Activated T-helper 1 cell treated with anti-CD3 and anti-CD28 coated beads, Interleukin-2, amount 50 U/mL, for 16 hours (primary cell): ENCODE measurements around the gene KIRREL3.

Experiments
- DNase-seq, 2 donors: peaks; one replicate each; pipeline ENCODE4 v3.0.0-alpha.2; 2020; ENCODE audit warnings: low read depth in 1 of 2, low spot score in 1 of 2

The KIRREL3 gene

DNA sequence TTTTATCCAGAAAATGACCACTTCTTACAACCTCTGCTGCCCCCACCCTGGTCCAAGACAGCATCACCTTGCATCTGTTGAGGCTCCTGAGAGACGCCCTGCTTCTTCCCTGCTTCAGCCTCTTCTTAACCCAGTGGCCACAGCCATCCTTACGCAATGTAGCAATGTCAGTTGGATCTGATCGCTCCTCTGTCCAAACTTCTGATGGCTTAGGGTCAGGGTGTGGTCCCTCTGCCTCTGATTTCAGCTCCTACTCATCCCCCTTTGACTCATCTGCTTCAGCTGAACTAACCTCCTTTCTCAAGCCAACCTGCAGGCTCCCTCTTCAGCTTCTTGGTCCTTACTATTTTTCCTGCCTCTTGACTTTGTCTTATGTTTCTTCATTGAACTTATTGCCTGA lies 280.8 kb downstream of the KIRREL3 start:
- no peak for DNase-seq

DNA sequence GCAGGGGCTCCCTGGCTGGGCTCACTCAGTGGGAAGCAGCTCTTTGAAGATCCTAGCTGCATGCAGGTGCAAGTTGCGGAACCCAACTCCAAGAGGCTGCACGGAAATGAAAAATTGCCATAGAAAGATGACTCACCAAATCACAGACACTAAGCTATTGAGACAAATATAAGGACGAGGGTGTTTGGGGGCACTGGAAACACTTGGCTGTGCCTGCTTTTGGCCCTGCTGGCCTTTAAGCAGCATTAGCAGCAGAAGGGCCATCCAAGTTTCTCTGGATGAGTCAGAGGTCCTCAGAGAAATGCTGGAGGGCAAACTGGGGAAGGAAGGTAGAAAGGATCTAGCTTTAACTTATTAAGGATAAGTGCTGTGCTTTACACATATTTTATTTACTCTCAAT lies 282.3 kb downstream of the KIRREL3 start:
- no peak for DNase-seq

DNA sequence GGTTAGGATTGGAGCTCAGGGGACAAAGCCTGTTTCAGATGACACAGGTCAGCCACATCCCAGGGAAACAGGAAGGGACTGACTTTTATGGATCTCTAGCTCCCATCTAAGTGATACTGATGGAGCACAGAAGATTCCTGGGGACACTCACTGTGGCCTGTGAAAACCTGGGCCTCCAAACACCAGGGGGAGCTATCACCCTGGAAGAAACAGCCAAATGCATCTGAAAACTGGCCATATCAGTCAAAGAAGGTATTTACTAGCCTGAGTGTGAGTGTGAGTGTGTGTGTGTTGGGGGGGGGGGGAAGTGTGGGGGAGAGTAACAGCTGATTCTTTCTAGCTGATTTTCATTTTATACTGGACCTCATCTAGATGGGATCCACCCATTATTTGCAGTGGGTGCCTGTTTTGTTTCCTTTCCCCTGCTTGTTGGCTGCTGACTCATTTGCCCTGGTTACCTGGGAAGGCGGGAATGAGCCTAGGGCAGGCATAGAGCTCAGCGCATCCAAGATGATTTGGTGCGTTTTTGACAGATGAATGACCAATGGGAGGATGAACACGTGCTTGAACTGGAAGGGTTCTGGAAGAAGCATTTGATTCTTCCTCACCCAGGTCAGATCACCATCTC lies 284.0 kb downstream of the KIRREL3 start:
- no peak for DNase-seq

DNA sequence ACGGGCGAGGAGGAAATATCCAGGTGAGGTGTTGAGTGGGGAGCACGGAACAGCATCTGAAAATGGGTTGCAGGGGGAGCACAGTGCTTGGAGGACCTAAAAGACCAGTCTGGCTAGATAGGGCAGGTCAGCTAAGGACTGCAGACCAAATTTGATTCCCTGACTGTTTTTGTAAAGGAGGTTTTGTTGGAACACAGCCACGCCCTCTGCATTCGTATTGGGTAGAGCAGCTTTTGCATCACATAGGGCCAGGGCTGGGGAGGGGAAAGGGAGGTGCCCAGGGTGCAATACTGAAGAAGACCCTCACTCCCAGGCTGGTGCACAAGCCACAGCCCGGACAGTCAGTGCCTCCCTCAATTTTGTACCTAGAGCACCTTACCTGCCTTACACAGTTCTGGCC lies 286.8 kb downstream of the KIRREL3 start:
- DNase-seq = no peak

DNA sequence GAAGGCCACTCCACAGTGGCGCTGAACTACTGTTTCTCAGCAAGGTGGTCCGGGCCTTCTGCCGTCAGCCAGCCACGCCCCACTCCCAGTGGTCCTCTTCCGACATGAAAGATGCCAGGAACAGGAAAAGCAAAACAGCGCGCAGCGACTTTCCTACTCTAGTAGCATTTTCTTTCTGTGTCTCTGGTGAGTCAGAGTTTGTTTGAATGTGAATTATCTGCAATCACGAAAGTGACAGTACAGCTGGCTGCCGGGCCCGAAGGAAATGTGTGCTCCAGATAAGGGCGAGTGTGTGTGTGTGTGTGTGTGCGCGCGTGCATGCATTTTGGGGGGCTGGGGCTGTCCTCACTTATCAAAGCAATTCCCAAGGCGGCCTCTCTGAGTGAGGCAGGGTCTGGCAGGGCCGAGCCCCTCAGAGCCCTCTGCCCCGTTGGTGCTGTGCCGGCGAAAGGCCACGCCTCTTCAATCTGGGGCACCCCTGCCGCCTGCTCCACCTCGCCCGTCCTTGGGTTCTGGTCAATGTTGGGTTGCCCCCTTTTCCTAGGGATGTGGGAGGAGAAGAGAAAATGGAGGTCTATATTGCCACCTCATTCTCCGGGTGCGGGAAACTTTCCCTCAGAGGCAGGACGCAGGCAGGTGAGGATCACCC lies 288.5 kb downstream of the KIRREL3 start:
- DNase-seq = no peak

DNA sequence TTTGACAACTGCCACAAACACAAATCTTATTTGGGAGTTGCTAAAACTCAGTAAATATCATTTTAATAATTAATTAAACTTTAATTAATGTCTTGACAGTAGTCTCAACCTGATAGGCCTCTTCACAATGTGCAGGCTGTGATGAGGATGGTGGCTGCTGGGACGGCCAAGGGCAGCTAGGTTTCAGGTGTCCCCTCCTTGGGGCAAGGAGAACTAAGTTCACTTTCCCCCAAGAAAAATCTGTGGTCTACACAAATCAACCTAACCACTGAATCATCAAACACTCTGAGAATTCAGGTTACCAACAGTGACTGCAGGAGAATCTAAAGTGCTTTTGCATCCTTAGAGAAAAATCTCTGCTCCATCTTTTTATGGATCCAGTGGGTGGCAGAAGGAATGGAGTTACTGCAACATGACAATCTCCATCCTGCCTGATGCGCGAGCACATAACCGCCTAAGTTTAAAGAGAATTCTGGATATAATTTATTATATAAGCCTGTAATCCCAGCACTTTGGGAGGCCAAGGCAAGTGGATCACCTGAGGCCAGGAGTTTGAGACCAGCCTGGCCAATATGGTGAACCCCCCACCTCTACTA lies 289.7 kb downstream of the KIRREL3 start:
- DNase-seq = no peak

DNA sequence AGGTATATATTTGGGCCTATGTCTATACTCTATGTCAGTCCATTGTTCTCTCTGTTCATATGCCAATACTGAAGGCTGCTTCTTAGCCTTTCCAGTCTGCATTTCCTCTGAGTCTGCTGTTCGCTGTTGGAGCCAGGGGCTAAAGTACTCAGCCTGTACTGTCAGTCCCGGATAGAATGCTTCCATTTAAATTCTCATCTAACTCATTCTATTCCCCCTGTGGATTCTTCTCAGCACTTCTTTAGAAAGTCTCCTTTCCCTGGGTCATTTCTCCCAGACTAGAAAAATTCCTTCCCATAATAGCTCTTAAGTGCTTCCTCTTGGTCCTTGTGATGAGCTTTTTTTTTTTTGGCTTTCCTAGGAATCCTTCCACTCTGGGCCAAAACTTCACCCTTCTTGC lies 293.1 kb downstream of the KIRREL3 start:
- no peak for DNase-seq

DNA sequence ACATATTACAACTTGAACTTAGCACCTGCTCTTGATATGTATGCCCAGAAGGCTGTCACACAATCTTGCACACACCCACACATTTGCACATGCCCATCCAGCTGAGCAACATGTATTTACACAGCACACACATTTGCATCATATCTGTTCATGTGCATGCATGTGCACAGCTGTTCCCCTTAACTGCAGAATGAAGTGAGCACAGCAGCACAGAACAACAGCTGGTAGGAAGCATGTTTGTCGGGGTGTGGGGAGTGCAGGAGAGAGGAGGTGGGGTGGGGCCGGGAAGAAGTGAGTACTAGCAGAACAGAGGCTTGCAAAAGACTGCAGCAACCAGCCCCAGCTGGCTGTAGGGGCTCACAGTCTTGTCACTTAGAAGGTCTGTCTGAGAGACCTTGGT lies 296.5 kb downstream of the KIRREL3 start:
- DNase-seq = no peak

DNA sequence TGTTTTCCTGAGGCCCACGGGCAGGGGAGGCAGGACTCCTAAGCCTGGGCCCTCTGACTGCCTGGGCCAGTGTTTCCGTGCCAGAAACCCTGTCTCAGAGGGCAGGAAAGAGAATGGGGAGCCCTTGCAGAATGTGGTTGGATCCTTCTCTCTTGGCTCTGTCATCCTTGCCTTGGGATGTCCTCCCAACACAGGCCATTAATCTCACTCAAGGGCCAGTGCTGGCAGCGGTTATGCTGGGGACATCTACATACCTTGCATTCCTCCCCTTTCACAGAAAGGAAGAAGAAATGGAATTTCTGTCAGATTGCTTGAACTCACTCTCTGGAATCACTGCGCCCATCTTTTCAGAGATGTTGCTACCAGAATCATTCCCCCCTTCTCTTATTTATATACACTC lies 296.9 kb downstream of the KIRREL3 start:
- no peak for DNase-seq

DNA sequence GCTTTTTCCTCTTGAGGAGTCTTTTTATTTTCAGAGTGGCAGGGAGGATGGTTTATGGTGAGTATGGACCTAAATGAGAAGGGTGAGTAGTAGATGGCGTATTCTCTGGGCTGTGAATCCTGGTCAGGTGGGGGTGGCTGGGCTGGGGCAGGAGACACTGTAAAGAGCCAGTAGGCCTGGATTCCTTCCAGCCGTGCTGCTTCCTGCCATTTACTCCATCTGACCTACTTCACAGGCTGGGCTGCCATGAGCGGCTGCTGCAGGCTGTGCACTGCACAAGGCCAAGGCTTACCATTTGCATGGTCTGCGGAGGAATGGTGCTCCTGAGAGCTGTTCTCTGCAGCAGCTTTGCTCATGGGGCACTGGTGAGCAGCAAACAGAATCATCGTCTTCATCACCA lies 297.6 kb downstream of the KIRREL3 start:
- no peak for DNase-seq

DNA sequence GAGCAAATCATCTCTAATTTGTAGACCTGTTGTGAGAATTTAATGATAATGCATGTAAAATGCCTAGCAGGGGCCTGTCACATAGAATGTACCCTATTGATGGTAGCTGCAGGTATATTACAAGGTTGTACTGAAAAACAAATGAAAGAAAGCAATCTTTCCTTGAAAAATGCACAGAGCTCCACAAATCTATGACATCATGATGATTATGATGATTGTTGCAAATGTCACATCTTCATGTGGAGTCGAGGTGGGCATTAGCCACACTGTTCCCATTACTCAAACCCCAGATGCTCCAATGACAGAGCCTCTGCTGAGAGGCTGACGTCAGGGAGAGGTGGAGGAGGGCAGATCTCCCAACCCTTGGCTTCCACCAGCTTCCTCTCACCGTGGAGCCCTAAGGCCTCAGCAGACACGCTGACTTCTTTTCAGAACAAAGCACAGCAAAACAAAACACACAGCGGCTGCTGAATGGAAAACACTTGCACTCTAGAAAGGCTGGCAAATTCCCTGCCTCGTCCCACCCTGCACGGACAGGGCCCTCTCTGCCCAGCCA lies 298.3 kb downstream of the KIRREL3 start:
- no peak for DNase-seq

DNA sequence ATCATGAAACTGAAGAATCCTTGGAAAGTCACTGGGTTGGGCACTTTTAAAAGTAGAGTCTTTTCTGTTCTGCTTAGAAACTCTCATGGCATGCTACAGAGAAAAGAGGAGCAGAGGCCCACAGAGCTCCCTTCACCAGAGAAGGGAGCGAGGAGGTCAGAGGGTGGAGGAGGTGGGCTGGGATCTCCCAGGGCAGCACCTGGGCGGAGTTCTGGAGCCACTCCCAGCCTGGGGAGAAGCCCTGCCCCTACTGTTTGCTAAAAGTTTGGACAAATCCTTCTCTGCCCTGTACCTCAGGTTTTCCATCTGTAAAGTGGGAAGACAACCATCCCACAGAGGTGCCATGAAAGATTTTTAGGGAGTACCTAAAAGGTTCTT lies 299.1 kb downstream of the KIRREL3 start:
- DNase-seq = no peak

DNA sequence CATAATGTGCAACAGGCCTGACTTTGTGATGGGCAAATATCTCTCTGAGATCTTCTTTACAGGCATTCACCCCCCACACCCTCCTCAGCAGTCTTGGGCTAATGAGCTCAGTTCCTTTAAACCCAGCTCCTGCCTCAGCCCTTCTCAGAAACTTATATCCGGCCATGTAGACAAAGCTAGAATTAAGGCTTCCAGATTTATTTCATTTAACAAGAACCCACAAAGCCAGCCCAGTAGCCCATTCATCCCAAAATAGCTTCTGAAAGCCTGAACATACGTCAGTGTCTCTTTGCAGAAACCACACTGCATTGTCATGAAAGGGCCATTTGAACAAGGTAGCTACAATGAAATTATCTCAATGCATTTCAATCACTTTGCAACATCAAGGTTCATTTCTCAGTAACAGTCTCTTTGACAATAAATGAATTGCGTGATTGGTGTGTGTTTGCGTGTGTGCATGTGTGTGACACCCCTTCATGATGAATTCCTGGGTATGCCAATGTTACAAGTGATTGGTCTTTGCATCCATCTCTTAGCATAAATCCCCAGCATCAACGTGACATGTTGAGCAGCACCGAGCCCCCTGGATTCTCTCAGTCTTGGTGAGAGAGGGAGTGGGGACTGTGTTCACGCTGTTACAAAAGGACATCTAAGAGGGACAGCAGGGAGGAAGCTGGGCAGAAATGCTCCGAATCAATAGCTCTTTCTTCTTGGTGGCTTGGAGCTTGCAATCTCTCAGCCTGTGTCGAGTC lies 299.6 kb downstream of the KIRREL3 start:
- DNase-seq = no peak

DNA sequence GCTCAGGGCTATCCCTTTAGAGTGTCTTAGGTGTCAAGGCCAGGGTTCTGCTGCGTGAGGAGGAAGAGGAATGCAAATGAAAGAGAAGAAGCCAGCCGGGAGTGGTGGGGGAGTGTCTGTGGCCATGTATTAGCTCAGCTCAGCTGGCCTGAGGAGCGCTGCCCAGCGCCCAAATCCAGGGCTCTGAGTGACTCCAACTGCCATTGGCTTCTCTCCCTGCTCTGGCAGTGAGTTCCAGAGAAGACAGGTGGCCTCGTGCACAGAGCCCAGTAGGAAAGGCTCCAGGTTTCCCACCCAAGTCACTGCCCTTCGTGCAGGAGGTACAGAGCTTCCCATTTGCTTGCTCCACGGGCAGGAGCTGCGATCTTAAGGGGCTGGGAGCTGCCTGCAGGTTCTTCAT lies 302.0 kb downstream of the KIRREL3 start:
- DNase-seq = no peak

DNA sequence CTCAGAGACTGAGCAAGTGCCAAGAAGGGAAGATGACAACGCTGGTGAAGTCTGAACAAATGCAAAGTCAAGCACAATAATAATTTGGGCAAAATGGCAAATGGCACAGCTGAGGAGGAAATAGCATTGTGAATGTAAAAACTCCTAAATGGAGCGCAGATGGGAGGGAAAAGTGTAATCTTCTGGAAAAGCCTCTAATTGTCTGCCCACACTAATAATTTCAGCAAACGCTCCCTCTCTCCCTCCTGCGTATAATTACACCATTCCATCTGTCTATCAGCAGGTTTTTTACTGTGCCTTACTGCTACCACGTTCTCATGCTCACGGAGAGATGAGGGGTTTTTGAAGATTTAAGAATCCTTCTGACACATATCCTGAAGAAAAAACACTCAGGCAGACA lies 302.6 kb downstream of the KIRREL3 start:
- DNase-seq = no peak

DNA sequence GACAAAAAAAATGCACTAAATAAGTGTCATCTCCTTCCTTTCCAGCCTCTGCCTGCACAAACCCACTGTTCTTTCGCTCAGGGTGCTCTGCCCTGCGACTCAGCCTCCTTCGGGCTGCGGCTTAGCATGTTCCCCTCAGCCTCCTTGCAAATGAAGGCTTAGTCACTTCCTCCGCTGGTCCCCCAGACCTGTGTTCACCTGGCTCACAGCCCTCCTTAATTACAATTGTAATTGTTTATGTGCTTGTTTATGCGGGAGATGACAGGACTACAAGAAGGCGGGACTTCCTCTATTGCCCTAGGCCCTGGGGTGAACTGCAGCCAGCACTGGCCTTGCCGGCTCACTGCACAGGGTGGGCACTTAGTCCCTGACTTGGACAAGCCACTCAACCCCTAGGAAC lies 303.6 kb downstream of the KIRREL3 start:
- no peak for DNase-seq

DNA sequence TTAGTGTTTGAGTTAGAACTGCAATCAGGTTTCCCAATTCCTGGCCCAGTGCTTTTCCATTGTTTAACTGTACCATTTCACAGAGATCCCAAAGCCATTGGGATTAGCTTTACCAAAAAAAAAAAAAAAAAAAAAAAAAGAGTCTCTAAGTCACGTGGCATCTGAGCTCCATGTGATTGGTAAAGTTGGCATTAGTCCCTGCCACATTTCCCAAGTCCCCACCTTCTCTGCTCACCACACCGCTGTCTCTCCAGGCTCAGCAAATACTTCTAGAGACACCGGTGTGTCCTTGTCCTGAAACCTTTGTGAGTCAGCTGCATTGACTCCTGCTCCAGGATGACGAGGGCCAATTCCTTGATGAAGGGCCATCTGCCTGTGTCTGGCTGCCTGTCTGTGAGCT lies 305.3 kb downstream of the KIRREL3 start:
- DNase-seq = no peak

DNA sequence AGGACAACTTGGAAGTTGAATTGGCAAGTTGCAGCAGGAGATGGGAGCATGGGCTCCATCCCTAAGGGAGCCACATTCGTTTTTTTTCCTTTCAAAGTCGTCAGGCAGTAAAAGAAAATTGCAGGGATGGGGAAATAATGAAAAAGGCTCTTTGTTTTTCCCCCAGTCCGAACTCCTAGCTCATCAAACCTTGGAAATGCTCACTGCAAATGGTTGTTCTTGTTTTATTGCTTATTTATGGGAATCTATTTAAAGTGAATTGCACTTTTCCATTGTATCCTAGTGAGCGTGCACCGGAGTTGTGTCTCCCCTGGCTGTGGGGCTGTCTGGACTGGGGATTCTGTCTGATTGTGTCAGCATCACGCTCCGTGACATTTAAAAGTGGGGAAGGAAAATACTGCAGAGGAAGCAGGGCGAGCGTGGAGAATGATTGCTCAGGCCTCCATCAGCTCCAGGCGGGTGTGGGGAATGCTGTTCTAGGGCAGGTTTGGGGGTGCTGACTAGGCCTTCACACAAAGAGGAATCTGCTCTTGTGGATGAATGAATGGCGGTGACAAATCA lies 306.4 kb downstream of the KIRREL3 start:
- no peak for DNase-seq

DNA sequence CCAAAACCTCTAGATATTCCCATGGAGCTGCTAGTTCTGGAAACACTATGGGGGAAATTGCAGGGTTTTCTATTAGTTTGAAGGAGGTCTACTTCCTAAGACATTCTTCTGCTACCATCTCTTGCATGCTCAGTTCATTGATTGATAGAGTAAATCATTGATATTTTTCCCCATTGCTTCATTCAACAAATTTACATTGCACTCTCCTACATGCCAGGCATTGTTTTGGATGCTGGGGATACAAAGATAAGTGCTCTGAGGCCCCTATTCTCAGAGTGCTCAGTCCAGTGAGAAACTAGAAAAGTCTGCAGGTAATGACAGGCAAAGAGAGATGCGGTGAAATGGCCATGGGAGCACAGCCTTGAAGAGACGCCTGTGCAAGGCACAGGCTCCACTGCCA lies 313.1 kb downstream of the KIRREL3 start:
- no peak for DNase-seq

DNA sequence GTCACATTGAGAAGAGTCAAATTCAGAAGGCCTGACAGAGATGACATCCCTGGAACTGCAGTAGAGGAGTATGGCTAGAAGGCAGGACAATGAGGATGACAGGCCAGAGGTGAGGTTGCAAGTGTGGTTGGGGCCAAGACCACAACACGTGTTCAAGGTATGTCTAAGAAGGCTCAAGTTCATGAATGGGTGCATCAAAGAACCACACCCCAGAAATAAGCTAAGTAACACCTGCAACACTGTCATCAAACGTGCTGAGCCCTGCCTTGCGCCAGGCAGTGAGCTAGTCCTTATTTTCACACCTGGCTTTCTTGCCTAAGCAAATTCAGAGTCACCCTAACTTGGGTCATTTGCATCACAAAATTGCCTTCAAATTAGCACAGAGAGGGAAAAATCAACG lies 313.6 kb downstream of the KIRREL3 start:
- no peak for DNase-seq
